Retinal pigment epithelial cell (primary cell): ENCODE results near the gene SCGB1D1.

ENCODE experiments used
- DNase-seq: peaks from one replicate; pipeline ENCODE4 v3.0.0-alpha.2; 2010; ENCODE audit warnings: low read depth
- H3K4me3 ChIP-seq: 2 replicates; pipeline ENCODE4 v1.5.1; 2011; ENCODE audit warnings: mild to moderate bottlenecking, low read length, control low read depth, moderate library complexity
- TF ChIP-seq, protein P1 (sequence below): conservative IDR thresholded peaks from 2 replicates; pipeline ENCODE4 v1.5.1; 2011; ENCODE audit warnings: low read depth, low read length, control low read depth, inconsistent platforms

Gene SCGB1D1

GRCh38 chr11:62150887-62151736, 38.9 kb upstream of the SCGB1D1 start:
- no peak overlapping the region for H3K4me3 ChIP-seq
- peak; percentile 31 for DNase-seq
- TF ChIP-seq, protein P1, sequence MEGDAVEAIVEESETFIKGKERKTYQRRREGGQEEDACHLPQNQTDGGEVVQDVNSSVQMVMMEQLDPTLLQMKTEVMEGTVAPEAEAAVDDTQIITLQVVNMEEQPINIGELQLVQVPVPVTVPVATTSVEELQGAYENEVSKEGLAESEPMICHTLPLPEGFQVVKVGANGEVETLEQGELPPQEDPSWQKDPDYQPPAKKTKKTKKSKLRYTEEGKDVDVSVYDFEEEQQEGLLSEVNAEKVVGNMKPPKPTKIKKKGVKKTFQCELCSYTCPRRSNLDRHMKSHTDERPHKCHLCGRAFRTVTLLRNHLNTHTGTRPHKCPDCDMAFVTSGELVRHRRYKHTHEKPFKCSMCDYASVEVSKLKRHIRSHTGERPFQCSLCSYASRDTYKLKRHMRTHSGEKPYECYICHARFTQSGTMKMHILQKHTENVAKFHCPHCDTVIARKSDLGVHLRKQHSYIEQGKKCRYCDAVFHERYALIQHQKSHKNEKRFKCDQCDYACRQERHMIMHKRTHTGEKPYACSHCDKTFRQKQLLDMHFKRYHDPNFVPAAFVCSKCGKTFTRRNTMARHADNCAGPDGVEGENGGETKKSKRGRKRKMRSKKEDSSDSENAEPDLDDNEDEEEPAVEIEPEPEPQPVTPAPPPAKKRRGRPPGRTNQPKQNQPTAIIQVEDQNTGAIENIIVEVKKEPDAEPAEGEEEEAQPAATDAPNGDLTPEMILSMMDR: no peak

DNA sequence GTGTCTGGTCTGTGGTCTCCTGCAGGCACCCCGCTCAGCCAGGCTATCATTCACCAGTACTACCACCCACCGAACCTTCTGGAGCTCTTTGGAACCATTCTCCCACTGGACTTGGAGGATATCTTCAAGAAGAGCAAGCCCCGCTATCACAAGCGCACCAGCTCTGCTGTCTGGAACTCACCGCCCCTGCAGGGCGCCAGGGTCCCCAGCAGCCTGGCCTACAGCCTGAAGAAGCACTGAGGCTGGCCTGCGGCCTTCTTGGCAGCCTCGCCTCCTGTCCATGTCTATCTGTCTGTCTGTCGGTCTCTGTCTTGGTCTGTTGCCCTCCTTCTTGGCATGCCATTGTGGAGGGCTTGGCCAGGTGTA, 38.3 kb upstream of the SCGB1D1 start:
- no peak for DNase-seq
- TF ChIP-seq, protein P1: no peak
- no peak overlapping the region for H3K4me3 ChIP-seq

DNA sequence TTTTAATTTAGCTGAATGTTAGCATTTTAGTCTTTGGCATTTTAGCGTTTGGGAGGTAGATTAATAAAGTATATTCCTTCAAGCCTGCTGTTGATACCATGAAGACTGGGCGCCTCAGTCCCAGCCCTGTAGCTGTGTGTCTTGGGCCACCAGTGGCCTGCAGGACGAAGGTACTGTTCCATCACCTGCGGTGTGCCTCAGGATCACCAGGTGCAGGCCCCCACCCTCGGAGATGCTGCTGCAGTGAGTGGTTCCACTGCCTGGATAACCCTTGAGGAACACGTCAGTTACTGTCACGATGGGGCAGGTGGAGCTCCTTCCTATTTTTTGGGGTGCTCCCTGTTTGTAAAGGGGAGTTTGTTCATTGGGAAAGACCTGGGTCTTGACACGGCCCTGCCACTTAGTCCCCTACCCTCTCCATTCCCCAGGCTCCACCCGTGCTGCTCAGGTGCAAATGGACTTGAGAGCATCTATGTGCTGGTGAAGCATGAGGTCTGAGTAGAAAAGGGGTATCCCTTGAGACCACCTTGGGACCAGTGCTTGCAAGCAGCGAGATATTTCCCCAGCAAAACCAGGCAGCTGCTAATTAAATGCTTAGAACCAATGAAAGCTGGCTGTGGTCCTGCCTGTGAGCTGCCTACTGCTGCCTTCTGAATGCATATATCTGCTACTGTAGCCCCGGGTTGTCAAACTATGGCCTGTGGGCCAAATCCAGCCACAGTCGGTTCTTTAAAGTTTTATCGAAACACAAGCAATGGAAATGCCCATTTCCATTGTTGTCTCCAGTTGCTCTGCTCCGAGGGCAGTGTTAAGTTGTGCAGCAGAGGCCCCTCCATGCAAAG, 37.5 kb upstream of the SCGB1D1 start:
- TF ChIP-seq, protein P1: no peak
- no peak for DNase-seq

DNA sequence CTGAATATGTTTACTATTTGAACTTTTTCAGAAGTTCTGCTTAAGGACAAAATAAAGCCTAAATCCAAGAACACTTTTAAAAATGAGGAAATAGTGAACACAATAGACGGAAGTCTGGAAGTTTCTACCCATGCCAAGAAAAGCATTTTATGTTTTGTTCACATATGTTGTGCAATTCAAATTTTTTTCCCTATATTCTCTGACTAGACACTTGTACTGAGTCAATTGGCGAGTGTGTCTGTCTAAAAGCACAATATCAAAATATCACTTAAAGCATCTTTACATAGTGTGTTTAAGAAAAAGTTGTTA, 37.0 kb upstream of the SCGB1D1 start:
- no peak for DNase-seq
- no peak overlapping the region for H3K4me3 ChIP-seq
- TF ChIP-seq, protein P1: no peak

More for the DNA sequence above, 37.5 kb upstream of the SCGB1D1 start:
- H3K4me3 ChIP-seq: no peak overlapping the region

DNA sequence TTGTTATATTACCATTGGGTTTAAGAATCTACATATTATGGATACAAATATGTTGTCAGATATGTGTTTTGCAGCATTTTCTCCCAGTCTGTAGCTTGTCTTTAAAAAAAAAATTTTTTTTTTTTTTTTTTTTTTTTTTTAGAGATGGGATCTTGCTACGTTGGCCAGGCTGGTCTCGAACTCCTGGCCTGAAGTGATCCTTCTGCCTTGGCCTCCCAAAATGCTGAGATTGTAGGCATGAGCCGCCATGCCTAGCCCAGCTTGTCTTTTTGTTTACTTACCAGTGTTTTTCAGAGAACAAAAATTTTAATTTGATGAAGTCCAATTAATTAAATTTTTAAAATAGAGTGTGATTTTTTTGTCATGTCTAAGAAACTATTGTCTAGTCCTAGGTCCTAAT, 36.4 kb upstream of the SCGB1D1 start:
- H3K4me3 ChIP-seq: no peak overlapping the region
- TF ChIP-seq, protein P1: no peak
- no peak for DNase-seq

DNA sequence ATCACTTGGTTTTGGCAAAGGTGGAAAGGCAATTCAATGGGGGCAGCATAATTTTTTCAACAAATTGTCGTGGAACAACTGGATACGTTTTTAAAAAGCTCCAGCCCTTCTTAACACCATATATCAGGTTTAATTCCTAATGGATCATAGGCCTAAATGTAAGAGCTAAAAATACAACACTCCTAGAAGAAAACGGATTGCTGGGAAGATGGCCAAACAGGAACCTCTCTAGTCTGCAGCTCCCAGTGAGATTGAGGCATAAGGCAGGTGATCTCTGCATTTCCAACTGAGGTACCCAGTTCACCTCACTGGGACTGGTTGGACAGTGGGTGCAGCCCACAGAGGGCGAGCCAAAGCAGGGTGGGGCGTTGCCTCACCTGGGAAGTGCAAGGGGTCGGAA, 32.4 kb upstream of the SCGB1D1 start:
- no peak for DNase-seq
- TF ChIP-seq, protein P1: no peak
- H3K4me3 ChIP-seq: no peak overlapping the region

DNA sequence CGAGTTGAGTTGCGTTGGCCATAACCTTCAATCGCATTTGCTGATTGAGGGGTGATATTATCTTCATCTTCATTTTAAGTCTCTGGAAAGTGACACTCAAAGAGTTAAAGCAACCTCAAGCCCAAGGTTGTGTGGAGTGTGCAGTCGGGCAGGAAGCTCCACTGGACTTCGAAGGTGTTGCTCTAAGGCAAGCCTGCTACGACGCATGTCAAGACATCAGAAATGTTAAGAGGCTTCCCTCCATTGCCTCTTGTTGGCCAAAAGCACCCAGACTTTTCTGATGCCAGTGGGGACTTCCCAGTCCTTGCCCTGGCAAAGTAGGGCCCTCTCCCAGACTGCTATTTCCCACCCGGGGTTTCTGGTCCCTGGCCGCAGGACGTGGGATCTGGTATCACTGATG, 23.6 kb upstream of the SCGB1D1 start:
- TF ChIP-seq, protein P1: no peak
- no peak for DNase-seq
- H3K4me3 ChIP-seq: no peak overlapping the region
